Neural progenitor cell (in vitro differentiated cells): Measurements from ENCODE around the gene ABCA7.

Source experiments
- CTCF ChIP-seq: fragments of 200-600 bp; sonication (generic); IDR thresholded peaks from 2 replicates; pipeline ENCODE4 v1.5.1; 2017; ENCODE audit warnings: antibody characterized with exemption, mild to moderate bottlenecking
- EZH2 ChIP-seq: fragments of 200-600 bp; sonication (generic); IDR thresholded peaks from 2 replicates; pipeline ENCODE4 v1.6.1; 2017; ENCODE audit warnings: antibody characterized with exemption, mild to moderate bottlenecking, moderate library complexity
- EZH2phosphoT487 ChIP-seq: fragments of 200-600 bp; sonication (generic); IDR thresholded peaks from 2 replicates; pipeline ENCODE4 v1.6.1; 2017; ENCODE audit warnings: antibody characterized with exemption

- TF ChIP-seq CTCF = no peak
- TF ChIP-seq EZH2 = no peak
- no peak for TF ChIP-seq EZH2phosphoT487
Measured at GRCh38 chr19:1107661-1108261, 67.9 kb downstream of the ABCA7 start.
